Measurements from ENCODE around the gene RGS14. TPM values are rescaled to one million over a fixed set of nuclear protein-coding genes. Genes with fewer than 3 reads are reported as not detected.

RGS14 gene
- total RNA-seq, 3 donors from 2014 or later, result 11.1 to 15.2 (median 11.7) TPM

DNA sequence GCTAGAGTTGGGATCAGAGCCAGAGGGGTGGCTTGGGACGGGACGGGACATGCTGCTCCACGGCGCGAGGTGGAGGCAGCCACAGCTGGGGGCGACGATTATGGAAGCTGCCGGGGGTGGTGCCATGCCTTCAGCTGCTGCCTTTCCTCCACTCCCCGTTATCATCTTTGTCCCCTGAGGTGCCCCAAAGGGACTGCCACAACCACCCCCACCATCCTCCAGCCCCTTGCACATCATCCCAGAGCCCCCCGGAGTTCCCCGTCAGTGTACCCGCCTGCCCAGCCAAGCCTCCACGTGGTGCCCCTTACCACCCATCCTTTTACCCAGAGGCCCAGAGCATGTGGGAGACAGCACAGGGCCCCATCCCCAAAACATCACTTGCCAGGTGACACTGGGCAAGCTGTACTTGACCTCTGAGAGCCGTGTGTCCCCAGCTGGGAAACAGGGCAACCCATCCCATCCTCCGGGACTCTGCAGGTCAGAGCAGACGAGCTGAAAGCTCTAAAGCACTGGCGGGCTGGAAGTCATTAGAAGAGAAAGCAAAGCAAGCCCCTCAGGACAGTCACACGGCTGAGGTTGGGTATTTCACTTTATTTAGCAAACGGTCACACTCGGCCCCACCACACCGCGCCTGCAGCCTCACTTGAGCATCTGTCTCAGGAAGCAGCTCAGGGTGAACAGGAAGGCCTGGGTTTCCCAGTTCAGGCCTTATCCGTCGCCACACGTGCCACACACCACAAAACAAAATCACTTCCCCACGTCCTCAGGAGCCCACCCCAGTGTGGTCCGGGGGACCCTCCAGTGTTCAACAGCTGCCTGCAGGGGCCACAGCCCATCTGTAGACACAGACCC lies 26.5 kb upstream of the RGS14 start:
- peaks cover 3% of the 10 kb centered on the region for H3K4me1 ChIP-seq (ENCODE audit: low read depth)
- no peaks in the 10 kb centered on the region for H3K36me3 ChIP-seq (ENCODE audit: low read depth)
- H3K9me3 ChIP-seq, result no peaks in the 10 kb centered on the region
- intact Hi-C loops (cut with DNase I, micrococcal nuclease), result no loop called here
- TF ChIP-seq, protein P1, sequence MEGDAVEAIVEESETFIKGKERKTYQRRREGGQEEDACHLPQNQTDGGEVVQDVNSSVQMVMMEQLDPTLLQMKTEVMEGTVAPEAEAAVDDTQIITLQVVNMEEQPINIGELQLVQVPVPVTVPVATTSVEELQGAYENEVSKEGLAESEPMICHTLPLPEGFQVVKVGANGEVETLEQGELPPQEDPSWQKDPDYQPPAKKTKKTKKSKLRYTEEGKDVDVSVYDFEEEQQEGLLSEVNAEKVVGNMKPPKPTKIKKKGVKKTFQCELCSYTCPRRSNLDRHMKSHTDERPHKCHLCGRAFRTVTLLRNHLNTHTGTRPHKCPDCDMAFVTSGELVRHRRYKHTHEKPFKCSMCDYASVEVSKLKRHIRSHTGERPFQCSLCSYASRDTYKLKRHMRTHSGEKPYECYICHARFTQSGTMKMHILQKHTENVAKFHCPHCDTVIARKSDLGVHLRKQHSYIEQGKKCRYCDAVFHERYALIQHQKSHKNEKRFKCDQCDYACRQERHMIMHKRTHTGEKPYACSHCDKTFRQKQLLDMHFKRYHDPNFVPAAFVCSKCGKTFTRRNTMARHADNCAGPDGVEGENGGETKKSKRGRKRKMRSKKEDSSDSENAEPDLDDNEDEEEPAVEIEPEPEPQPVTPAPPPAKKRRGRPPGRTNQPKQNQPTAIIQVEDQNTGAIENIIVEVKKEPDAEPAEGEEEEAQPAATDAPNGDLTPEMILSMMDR (IDR thresholded peaks at IDR 0.05), result no peak
- ATAC-seq (no peak), DNase-seq (peak in 1 of 3 donors; percentile 21)
- no peak overlapping the region for H3K4me3 ChIP-seq

DNA sequence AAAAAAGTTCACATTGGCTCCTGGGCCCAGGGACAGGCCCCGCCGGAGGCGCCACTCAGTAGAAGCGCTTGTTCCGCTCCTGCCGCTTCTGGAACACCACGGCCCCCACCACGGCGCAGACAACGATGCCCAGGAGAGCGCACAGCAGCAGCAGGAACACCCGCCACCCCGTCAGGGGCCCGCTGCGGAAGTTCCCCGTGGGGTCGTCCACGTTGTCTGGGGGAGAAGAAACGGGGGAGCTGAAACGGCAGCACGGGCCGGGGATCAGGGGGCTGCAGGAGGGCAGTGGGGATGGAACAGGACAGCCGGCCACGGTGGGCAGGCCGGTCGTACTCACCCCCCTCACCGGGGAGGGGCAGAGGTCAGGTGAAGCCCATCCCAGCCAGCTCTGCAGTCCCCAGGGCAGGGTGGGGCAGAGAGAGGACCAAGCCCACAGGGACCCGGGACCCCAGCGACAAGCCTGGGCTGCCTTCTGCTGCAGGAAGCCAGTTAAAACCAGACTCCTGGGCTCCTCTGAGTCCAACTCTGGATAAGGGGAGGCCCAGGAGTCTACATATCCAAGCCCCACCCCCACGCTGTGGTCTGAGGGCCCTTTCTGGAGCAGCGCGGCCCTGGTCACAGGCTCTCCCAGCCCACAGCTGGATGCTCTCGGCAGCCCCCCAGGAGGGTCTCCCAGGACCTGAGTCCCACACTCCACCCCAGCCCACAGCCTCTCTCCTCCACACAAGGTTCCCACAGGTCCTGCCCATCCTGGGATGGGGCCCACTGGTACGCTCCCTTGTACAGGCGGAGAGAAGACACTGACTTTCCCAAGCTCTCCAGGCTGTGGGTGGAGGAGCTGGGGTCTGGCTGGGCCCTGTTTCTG lies 25.5 kb upstream of the RGS14 start:
- DNase-seq, result peak in 1 of 3 donors; percentile 21
- Histone ChIP-seq H3K4me1 (ENCODE audit: low read depth) (no peaks in the 10 kb centered on the region), H3K36me3 (ENCODE audit: low read depth) (peaks cover 3% of the 10 kb centered on the region), H3K9me3 (no peaks in the 10 kb centered on the region), H3K4me3 (no peak overlapping the region)
- no peak for ATAC-seq
- TF ChIP-seq, protein P1 (IDR thresholded peaks at IDR 0.05), result no peak
- intact Hi-C loops (cut with DNase I, micrococcal nuclease), result no loop called here

DNA sequence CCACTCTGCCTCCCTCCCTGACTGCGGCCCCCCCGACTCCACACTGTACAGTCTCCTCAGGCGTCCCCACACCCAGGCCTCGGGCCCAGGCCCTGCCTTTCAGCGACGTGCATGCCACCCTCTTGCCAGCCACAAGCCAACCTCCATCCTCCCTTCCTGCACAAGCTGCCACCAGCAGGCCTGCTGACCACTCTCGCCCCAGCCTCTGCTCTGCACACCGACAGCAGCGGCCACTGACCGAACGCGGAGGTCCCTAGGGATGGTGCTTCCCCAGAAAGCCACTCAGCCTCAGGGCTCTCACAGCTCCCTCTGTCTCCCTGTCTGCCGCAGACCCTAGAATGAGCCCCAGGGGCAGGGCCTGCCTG lies 24.8 kb upstream of the RGS14 start:
- ATAC-seq (no peak), DNase-seq (peak in 1 of 3 donors; percentile 25)
- intact Hi-C loops (cut with DNase I, micrococcal nuclease), result no loop called here
- H3K36me3 ChIP-seq (ENCODE audit: low read depth), result peaks cover 3% of the 10 kb centered on the region
- no peaks in the 10 kb centered on the region for H3K4me1 ChIP-seq (ENCODE audit: low read depth)
- H3K9me3 ChIP-seq, result no peaks in the 10 kb centered on the region
- TF ChIP-seq, protein P1 (IDR thresholded peaks at IDR 0.05), result no peak
- no peak overlapping the region for H3K4me3 ChIP-seq

DNA sequence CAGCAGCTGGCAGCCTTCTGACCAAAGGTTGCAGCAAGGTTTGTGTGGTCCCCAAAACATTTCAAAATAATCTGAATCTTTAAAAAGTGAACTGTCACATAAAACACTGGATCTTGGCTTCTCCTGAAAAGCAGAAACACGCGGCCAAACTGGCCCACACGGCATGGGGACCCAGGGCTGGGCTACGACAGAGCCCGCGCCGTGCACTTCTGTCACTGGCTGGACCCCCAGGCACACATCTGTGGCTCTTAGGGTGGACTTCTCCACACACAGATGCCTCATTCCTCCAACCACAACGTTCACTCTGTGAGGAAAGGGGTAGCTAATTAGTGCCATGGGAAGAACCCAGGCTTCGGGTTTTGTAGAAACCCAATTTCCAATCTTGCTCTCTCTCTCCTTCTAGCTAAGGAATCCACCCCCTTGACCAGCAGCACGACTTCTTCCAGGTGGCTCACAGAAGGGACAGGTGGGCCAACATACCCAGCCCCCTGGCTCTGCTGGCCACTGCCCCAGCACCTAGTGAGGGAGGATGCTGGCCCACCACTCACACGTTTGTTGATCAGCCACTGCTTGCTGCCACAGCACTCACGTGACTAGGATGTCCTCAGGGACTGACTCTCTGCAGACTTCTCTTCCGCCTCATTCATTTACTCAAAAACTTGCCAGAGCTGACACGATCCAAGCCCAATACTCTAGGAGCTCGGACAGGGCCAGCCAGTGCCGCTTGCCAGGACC lies 24.1 kb upstream of the RGS14 start:
- Histone ChIP-seq H3K9me3 (no peaks in the 10 kb centered on the region), H3K4me3 (no peak overlapping the region), H3K4me1 (ENCODE audit: low read depth) (no peaks in the 10 kb centered on the region), H3K36me3 (ENCODE audit: low read depth) (peaks cover 8% of the 10 kb centered on the region)
- no peak for ATAC-seq
- peak in 1 of 3 donors; percentile 3 for DNase-seq
- TF ChIP-seq, protein P1 (IDR thresholded peaks at IDR 0.05), result no peak
- intact Hi-C loops (cut with DNase I, micrococcal nuclease), result no loop called here

DNA sequence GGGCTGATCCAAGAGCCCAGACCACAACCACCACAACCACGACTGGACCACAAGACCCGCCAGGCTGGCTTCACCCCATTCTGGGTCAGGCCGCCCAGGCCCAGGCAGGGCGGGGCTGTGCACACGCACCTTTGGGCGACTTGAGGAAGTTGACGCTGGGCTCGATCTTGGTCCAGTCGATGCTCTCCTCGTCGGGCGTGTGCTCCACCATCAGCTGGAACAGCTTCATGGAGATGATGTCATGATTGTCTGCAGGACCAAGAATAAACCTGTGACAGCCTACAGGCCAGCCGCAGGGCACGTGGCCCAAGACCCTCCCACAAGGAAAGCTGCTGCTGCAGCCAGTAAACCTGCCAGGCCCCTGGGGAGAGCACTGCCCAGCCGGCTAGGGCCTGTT lies 23.6 kb upstream of the RGS14 start:
- TF ChIP-seq, protein P1 (IDR thresholded peaks at IDR 0.05), result no peak
- no peaks in the 10 kb centered on the region for H3K9me3 ChIP-seq
- intact Hi-C loops (cut with DNase I, micrococcal nuclease), result no loop called here
- no peak for ATAC-seq
- H3K36me3 ChIP-seq (ENCODE audit: low read depth), result peaks cover 8% of the 10 kb centered on the region
- no peaks in the 10 kb centered on the region for H3K4me1 ChIP-seq (ENCODE audit: low read depth)
- DNase-seq, result peak in 1 of 3 donors; percentile 12
- H3K4me3 ChIP-seq, result no peak overlapping the region
